NCI-H1105 treated with DMSO at 0.1 percent for 48 hours (cell line): ENCODE data around the gene ADPRS.
A peak's percentile ranks its signal among the peaks of the same experiment; 100 is the strongest.

Source experiments
- DNase-seq: peaks from one replicate; lab custom pipeline; 2025; lab: John Stamatoyannopoulos, UW

Gene ADPRS

DNA sequence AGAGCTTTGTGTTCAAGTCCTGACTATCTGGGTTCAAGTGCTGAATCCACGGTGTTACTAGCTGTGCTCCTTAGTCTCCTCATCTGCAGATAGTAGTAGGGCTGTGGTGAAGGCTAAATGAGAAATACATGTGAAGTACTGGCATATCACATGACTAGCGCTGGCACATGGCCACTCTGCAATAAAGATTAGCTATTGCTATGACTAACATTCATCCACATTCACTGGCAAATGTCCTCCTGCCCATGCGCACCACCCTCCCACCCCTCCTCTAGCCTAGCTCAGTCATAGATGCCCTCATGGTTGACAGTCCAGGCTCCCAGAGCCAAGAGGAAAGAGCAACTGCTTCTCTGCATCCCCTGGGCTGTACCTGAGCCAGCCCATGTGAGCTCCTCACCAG lies 44.8 kb downstream of the ADPRS start:
- DNase-seq, result no peak

DNA sequence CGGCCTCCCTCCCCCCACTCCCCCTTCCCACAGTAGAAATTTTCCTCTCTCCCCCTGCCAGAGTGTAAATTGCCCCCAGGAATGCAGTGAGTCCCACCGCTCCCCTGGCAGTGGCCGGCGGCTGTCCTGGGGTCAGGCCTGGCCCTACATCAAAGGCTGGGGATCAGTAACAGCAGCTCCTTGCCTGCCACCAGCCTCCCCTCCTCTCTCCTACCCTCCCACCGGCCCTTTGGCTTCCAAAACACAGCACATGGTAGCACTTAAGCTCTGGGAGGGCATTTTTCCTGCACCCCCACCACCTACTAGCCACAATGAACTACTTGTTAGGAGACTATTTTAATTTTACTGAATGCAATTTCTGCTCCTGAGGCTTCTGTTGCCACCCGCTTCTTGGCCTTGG lies 45.3 kb downstream of the ADPRS start:
- no peak for DNase-seq

DNA sequence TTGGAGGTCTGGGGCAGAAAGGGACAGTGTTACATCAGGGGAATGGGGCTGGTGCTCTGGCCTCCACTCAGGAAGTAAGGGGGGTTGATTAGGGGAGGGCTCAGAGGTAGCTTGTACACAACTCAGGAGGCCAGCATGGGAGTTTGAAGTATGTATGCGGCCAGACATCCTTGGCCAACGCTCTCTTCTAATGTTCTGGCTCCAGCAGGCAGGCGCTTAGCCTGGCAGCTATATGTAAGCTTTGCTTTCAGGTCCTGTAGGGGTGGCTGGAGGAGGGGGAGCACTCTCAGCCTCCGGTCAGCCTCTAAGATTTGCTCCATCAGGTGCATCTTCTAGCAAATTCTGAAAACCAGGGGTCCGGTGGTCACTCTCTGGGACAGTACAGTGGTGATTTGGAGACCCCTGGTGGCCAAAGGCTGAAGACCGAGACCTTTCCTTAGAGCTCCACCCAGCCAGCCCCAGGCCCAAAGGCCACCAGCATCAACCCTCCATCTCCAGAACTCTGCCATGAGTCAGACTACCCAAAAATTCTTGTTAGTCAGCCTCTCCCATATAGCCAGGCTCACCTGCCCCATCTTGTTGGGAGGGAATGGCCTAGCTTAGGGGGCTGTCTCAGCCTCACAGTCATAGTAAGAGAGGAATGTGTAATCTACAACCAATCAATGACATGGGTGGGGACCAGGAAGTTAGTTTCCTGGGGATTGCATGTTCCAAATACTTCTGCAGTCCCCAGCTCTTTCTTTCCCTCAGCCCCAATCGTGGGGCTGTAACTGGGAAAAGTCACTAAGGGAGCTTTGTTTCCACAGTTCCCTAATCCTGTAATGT lies 46.0 kb downstream of the ADPRS start:
- DNase-seq, result no peak

DNA sequence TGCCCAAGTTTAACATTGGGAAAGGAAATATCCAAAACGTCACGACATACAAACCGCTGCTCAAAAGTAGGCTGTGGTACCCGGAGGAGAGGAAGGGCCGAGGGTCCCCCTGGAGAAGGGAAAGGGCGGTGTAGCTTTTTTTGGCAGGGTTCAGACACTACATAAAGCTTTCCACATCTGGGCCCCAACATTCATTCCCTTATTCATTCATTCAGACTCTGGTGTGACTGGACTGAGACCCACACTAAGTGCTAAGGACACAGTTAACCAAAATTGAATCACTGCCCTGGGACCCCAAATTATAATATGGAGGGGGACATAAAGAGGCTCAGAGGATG lies 46.6 kb downstream of the ADPRS start:
- DNase-seq, result no peak

DNA sequence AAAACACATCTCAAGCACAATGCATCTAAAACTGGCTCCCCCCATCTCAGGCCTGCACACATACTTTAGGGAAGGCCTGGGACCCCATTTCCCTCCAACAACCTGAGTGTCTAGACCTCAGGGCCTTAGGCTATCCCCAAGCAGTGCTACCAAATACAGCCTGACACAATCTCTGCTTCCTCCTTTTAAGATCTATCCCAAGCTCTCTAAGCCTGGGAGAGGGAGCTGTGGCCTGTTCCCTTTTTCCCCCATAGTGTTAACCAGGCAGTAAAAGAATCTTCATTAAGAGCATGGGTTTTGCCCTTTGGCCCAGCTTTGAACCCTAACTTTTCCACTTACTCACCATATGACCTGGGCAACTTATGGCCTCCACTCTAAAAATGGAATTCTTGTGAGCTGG lies 47.1 kb downstream of the ADPRS start:
- DNase-seq, result no peak

DNA sequence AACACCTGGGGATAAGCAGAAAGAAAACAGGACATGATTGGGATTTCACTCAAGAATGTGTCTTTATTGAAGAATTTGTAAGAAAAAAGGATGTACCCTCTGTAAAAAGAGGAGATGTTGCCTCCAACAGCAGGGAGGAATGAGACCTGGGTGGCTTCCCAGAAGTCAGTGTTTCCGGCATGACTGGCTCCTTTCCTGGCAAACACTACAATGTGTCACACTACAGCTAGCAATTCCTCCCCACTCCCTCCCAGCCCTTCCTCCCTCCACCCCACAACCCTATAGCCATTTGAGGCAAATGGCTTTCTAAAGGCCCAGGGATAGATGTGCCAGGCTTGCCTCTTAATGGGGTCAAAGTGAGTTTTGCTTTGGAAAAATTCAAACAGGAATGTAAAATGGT lies 47.8 kb downstream of the ADPRS start:
- no peak for DNase-seq

DNA sequence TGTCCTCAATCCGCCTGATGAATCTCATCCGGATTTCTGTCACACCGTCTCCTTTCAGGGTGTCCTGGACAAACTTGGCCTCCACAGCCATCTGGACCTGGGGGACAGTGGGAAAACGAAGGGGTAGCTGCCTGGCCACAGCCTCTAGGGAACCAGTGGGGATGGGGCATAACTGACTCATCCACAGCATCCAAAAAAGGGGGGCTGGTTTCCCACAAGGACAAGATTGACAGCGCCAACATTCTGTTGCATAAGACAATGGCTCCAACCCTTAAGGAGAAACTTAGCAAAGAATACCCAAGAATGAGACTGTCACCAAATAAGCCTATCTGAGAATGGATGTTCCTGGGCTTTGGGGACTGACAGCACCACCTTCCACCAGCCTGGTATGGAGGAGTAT lies 48.5 kb downstream of the ADPRS start:
- no peak for DNase-seq

DNA sequence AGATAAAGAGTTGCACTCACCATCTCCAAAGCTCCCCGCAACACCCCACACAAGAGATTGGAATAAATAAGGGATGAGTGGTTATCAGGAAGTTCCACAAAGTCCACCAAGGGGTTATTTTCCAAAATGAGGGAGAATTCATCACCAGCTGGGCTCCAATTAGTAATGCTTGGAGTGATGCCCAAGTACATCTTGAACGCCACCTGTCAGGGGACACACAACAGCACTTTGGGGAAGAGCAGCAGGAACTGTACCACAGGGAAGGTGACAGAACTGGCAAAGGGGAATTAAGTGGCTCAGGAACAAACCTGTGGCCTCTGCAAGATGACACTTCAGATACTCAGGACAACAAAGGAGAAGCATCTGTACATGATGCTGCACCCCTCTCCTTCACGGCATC lies 49.1 kb downstream of the ADPRS start:
- DNase-seq, result peak; percentile 92

DNA sequence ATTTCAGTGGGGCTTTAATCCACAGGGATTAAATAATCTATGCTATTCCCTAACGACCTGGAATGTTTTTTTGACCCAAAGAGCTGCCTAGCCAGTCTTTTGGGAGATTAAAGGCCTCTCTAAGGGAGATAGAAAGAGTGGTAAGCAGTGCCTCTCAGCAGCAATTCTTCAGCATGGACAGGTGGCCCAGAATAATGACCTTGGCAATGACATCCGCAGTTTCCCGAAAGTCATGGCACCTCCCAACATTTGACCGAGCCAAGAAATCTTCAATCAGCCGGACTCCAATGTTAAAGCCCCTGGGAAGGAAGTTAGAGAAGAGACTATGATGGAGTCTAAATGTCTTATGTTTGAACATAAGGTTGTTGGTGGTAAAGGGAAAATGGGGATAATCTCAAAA lies 50.8 kb downstream of the ADPRS start:
- no peak for DNase-seq

DNA sequence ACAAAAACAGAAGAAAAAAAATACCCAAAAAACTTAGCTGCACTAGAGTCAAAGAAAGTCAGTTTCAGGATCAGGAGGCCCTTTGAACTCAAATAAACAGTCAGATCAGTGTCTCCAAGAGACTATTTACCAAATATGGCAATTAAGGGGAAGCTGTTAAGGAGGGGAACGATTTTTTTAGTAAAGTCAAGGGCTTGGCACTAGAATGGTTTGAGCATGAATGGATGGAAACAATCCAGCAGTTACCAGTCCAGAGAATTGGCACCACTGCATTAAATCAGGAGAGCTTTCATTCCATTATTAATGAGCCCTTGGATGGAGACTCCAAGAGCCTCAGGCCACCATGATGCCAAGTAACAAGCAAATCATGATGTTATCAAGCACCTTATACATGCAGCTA lies 53.4 kb downstream of the ADPRS start:
- DNase-seq, result peak; percentile 75

DNA sequence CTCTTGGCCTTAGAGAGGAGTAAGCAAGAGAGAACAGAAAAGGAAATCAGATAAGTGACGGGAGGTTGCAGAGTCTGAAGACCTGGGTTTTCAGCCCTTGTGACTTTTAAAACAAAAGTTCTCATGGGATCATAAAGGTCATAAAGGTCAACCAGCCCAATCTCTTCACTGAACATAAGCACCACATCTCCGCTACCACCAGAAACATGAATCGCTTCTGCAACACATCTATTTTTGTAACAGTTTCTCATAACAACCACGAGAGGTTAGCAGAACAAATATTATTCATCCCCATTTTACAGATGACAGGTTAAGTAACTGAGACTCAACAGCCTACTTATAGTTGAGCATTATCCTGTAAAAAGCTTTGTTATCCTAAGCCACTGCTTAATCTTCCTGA lies 54.7 kb downstream of the ADPRS start:
- DNase-seq, result no peak
